H1 (cell line): ENCODE data around the gene TET2. TPM values are rescaled to one million over a fixed set of nuclear protein-coding genes. Genes with fewer than 3 reads are reported as not detected.

Experiments used
- CTCF ChIA-PET: fragments of 300-600 bp; sonication (Branson Sonifier 250); formaldehyde crosslinking; loops from one replicate; lab custom pipeline; 2021; ENCODE audit not compliant: partially characterized antibody; lab: Charles Lee
- POLR2A ChIA-PET: fragments of 300-600 bp; sonication (Branson Sonifier 250); formaldehyde crosslinking; loops from one replicate; lab custom pipeline; 2021; ENCODE audit warnings: inconsistent platforms; ENCODE audit not compliant: partially characterized antibody; lab: Charles Lee
- DNase-seq, 2 experiments: peaks; one replicate each; pipeline versions ENCODE4 v3.0.0 to v3.0.0-alpha.2; 2010 to 2022; ENCODE audit warnings: low spot score in 2 of 2, low read depth in 1 of 2, mixed read lengths in 1 of 2
- FAIRE-seq: peaks from 2 replicates; lab custom pipeline; 2011; peaks lifted over from hg19 to GRCh38; lab: Jason Lieb, UNC
- H2AFZ ChIP-seq: 2 replicates; pipeline ENCODE4 v1.8.1; 2012; ENCODE audit warnings: low read length, inconsistent platforms
- H2AK5ac ChIP-seq: 2 replicates; pipeline ENCODE4 v1.6.1; 2013; ENCODE audit warnings: low read depth, low read length
- H2BK120ac ChIP-seq: replicated peaks from 2 replicates; pipeline ENCODE3; 2013; ENCODE audit warnings: low read depth, low read length, inconsistent platforms
- H2BK12ac ChIP-seq: 2 replicates; pipeline ENCODE4 v1.6.1; 2013; ENCODE audit warnings: low read depth, low read length
- H2BK15ac ChIP-seq: 2 replicates; pipeline ENCODE4 v1.6.1; 2013; ENCODE audit warnings: low read length
- H2BK20ac ChIP-seq: 2 replicates; pipeline ENCODE4 v1.6.1; 2013; ENCODE audit warnings: low read length
- H2BK5ac ChIP-seq: 2 replicates; pipeline ENCODE4 v1.6.1; 2013; ENCODE audit warnings: low read depth, low read length
- H3K14ac ChIP-seq: 2 replicates; pipeline ENCODE4 v1.6.1; 2013; ENCODE audit warnings: inconsistent platforms; ENCODE audit not compliant: insufficient read length
- H3K18ac ChIP-seq: 2 replicates; pipeline ENCODE4 v1.6.1; 2013; ENCODE audit warnings: low read length; ENCODE audit errors: extremely low read depth
- H3K23ac ChIP-seq: 2 replicates; pipeline ENCODE4 v1.6.1; 2013; ENCODE audit warnings: inconsistent platforms; ENCODE audit not compliant: insufficient read length
- H3K23me2 ChIP-seq: 2 replicates; pipeline ENCODE4 v1.6.1; 2013; ENCODE audit warnings: low read depth, low read length
- H3K27ac ChIP-seq: 2 replicates; pipeline ENCODE4 v1.6.1; 2011; ENCODE audit warnings: low read depth, low read length, inconsistent platforms
- H3K27me3 ChIP-seq, 4 experiments: replicated peaks in 1 of 4; 1 replicate in 1 of 4; 2 replicates in 3 of 4; pipeline versions ENCODE4 v1.6.1 to v1.8.1; 2011 to 2013; ENCODE audit warnings: low read length in 3 of 4, mild to moderate bottlenecking in 3 of 4, inconsistent platforms in 2 of 4, mixed read lengths in 2 of 4, moderate library complexity in 1 of 4; ENCODE audit not compliant: control insufficient read depth in 3 of 4, insufficient read depth in 3 of 4; ENCODE audit errors: extremely low read depth in 1 of 4
- H3K36me3 ChIP-seq, 4 experiments: 2 replicates each; pipeline versions ENCODE4 v1.6.1 to v1.8.1; 2011 to 2013; ENCODE audit warnings: mild to moderate bottlenecking in 4 of 4, low read length in 3 of 4, moderate library complexity in 2 of 4, control low read depth in 1 of 4, inconsistent platforms in 1 of 4; ENCODE audit not compliant: insufficient read depth in 4 of 4, control insufficient read depth in 2 of 4
- H3K4ac ChIP-seq: replicated peaks from 2 replicates; pipeline ENCODE3; 2013; ENCODE audit warnings: low read length, low read depth, mixed read lengths, inconsistent platforms; ENCODE audit not compliant: insufficient read length
- H3K4me1 ChIP-seq, 4 experiments: replicated peaks in 1 of 4; 1 replicate in 1 of 4; 2 replicates in 3 of 4; pipeline versions ENCODE4 v1.6.1 to v1.8.1; 2011 to 2013; ENCODE audit warnings: low read length in 3 of 4, inconsistent platforms in 2 of 4, mixed read lengths in 1 of 4; ENCODE audit not compliant: insufficient read depth in 4 of 4, control insufficient read depth in 3 of 4
- H3K4me2 ChIP-seq, 2 experiments: 2 replicates each; pipeline versions ENCODE4 v1.6.1 to v1.8.1; 2011 to 2013; ENCODE audit warnings: low read depth in 2 of 2, low read length in 2 of 2, control low read depth in 1 of 2, inconsistent platforms in 1 of 2, mild to moderate bottlenecking in 1 of 2; ENCODE audit not compliant: insufficient read depth in 1 of 2
- H3K4me3 ChIP-seq, 4 experiments: fragments of 200-600, 300-600 bp in 1 of 4; sonication (generic), shearing (Covaris generic), sonication (Bioruptor Twin) in 1 of 4; 2 replicates each; pipeline versions ENCODE4 v1.5.1 to v1.8.1; 2011 to 2016; ENCODE audit warnings: low read length in 4 of 4, low read depth in 3 of 4, control low read depth in 2 of 4, inconsistent platforms in 2 of 4, mild to moderate bottlenecking in 2 of 4, mixed read lengths in 1 of 4, moderate library complexity in 1 of 4; ENCODE audit not compliant: insufficient read depth in 2 of 4; ENCODE audit errors: extremely low read depth in 1 of 4
- H3K56ac ChIP-seq: replicated peaks from 2 replicates; pipeline ENCODE3; 2013; ENCODE audit warnings: low read depth, mild to moderate bottlenecking, mixed read lengths, low read length, inconsistent platforms; ENCODE audit not compliant: insufficient read length
- H3K79me1 ChIP-seq: 2 replicates; pipeline ENCODE4 v1.6.1; 2013; ENCODE audit warnings: low read depth, low read length, control low read depth
- H3K79me2 ChIP-seq, 2 experiments: 2 replicates each; pipeline versions ENCODE4 v1.6.1 to v1.8.1; 2012 to 2013; ENCODE audit warnings: low read length in 2 of 2, mild to moderate bottlenecking in 2 of 2, inconsistent platforms in 1 of 2; ENCODE audit not compliant: insufficient read depth in 2 of 2, control insufficient read depth in 1 of 2
- H3K9ac ChIP-seq, 4 experiments: replicated peaks in 1 of 4; 1 replicate in 1 of 4; 2 replicates in 3 of 4; pipeline versions ENCODE4 v1.6.1 to v1.8.1; 2011 to 2013; ENCODE audit warnings: low read depth in 3 of 4, low read length in 3 of 4, control low read depth in 2 of 4, mild to moderate bottlenecking in 2 of 4, moderate library complexity in 2 of 4, inconsistent platforms in 1 of 4; ENCODE audit errors: extremely low read depth in 1 of 4
- H3K9me3 ChIP-seq, 2 experiments: 2 replicates each; pipeline versions ENCODE4 v1.6.1 to v1.8.1; 2012 to 2013; ENCODE audit warnings: mild to moderate bottlenecking in 2 of 2, moderate library complexity in 2 of 2, control low read depth in 1 of 2, inconsistent platforms in 1 of 2, low read depth in 1 of 2, low read length in 1 of 2, mixed read lengths in 1 of 2; ENCODE audit not compliant: insufficient read depth in 2 of 2
- H4K20me1 ChIP-seq, 2 experiments: replicated peaks in 1 of 2; 2 replicates each; pipeline versions ENCODE3 to v1.8.1; 2011 to 2013; ENCODE audit warnings: inconsistent platforms in 2 of 2, low read length in 2 of 2, mild to moderate bottlenecking in 1 of 2; ENCODE audit not compliant: insufficient read depth in 2 of 2, control insufficient read depth in 1 of 2
- H4K5ac ChIP-seq: 2 replicates; pipeline ENCODE4 v1.6.1; 2013; ENCODE audit warnings: low read length, low read depth, mixed read lengths, inconsistent platforms; ENCODE audit not compliant: insufficient read length
- H4K8ac ChIP-seq: 2 replicates; pipeline ENCODE4 v1.8.0; 2013; ENCODE audit warnings: mild to moderate bottlenecking, moderate library complexity, low read length, inconsistent platforms; ENCODE audit not compliant: insufficient read depth; ENCODE audit errors: extremely low read depth
- H4K91ac ChIP-seq: replicated peaks from 2 replicates; pipeline ENCODE3; 2013; ENCODE audit warnings: low read length, mixed read lengths, inconsistent platforms; ENCODE audit not compliant: insufficient read length
- CHD2 ChIP-seq: IDR thresholded peaks from 2 replicates; pipeline ENCODE4 v1.6.1; 2012; ENCODE audit warnings: low read length, improper control_type of control experiment
- KDM1A ChIP-seq: fragments of 200-600, 300-600 bp; sonication (generic); IDR thresholded peaks from 2 replicates; pipeline ENCODE4 v1.7.1; 2016; ENCODE audit warnings: mild to moderate bottlenecking, low read length, borderline replicate concordance
- SAP30 ChIP-seq: fragments of 300-600 bp; sonication (generic); IDR thresholded peaks from 2 replicates; pipeline ENCODE4 v1.7.1; 2012; ENCODE audit warnings: low read length, moderate library complexity, mild to moderate bottlenecking, inconsistent platforms; ENCODE audit not compliant: insufficient read depth, insufficient replicate concordance
- TAF7 ChIP-seq: optimal IDR thresholded peaks from 2 replicates; pipeline ENCODE3; 2011; ENCODE audit warnings: low read depth, mild to moderate bottlenecking, inconsistent platforms, low read length, moderate library complexity, borderline replicate concordance
- ZNF274 ChIP-seq: IDR thresholded peaks from 2 replicates; pipeline ENCODE4 v1.7.0; 2012; ENCODE audit warnings: low read length, borderline replicate concordance; ENCODE audit errors: extremely low read depth
- WGBS, 2 experiments: shearing (Covaris generic) in 1 of 2; methylation state at CpG; one replicate each; pipeline versions ENCODE4 v1.1.6 to v1.1.7; 2013 to 2015; ENCODE audit warnings: low lambda C conversion rate in 2 of 2, mixed read lengths in 2 of 2, inconsistent platforms in 1 of 2, low coverage in 1 of 2, missing lambda C conversion rate in 1 of 2; ENCODE audit not compliant: insufficient replicate concordance in 2 of 2, insufficient coverage in 1 of 2, insufficient read length in 1 of 2; ENCODE audit errors: extremely low coverage in 1 of 2, missing lambda C conversion rate in 1 of 2; 5-methylcytosine and 5-hydroxymethylcytosine counted together
- polyA plus RNA-seq, 7 experiments: library from polyadenylated mRNA; depleted of rRNA in 3 of 7; stranded (reverse) in 5 of 7; unstranded in 2 of 7; fragments of >200 nt in 5 of 7; fragments of 200-250 nt in 2 of 7; gene quantifications; 1 replicate in 5 of 7; 2 replicates in 1 of 7; 4 replicates in 1 of 7; pipeline versions ENCODE4 v1.2.1 to v1.2.3, GENCODE V29; 2011 to 2013; ENCODE audit warnings: missing spikeins in 2 of 7, mixed read lengths in 2 of 7
- total RNA-seq: library from RNA; stranded (reverse); fragmentation: NEBNext Ultra II Directional; extraction: Animal tissue kit (Norgen Biotek cat#: 25700); gene quantifications from 2 replicates; pipeline ENCODE4 v1.2.1, GENCODE V29; 2021

TET2 gene
- total and polyA plus RNA-seq, 2 of the 8 experiments (the other 6 are each of a cell fraction or from before 2014, with no cell fraction given), result 1.0 to 2.6 TPM

GRCh38 chr4:105288121-105288520, 141.4 kb downstream of the TET2 start:
- H3K56ac ChIP-seq, result no peak overlapping the region
- no peak overlapping the region for H3K4me2 ChIP-seq
- H3K4me3 ChIP-seq, result no peak overlapping the region
- H2AK5ac ChIP-seq, result no peak overlapping the region
- no peak overlapping the region for H2AFZ ChIP-seq
- DNase-seq, result no peak
- H3K4me1 ChIP-seq, result no peaks in the 10 kb centered on the region
- H4K8ac ChIP-seq, result no peak overlapping the region
- no peak overlapping the region for H3K23ac ChIP-seq
- no peak overlapping the region for H3K14ac ChIP-seq
- no peak overlapping the region for H2BK5ac ChIP-seq
- no peaks in the 10 kb centered on the region for H4K20me1 ChIP-seq
- no peak overlapping the region for H4K91ac ChIP-seq
- H2BK12ac ChIP-seq, result no peak overlapping the region
- no peaks in the 10 kb centered on the region for H3K36me3 ChIP-seq
- no peaks in the 10 kb centered on the region for H3K27me3 ChIP-seq
- WGBS, 2 experiments, result 89% methylated on average over 2 of the region's 2 CpGs; no CpG with 5 or more reads in 1 of the 2 experiments
- no peak overlapping the region for H2BK15ac ChIP-seq
- H3K79me1 ChIP-seq, result no peaks in the 10 kb centered on the region
- H3K27ac ChIP-seq, result no peak overlapping the region
- ChIA-PET CTCF (interaction anchor here (0.6 to 0.7 kb wide), 3 partner anchors 72 to 266 kb away, joined by 3 read pairs; no protein-coding TSS in a partner anchor), POLR2A (no interaction called here)
- no peak overlapping the region for H3K4ac ChIP-seq
- H3K18ac ChIP-seq, result no peak overlapping the region
- H2BK20ac ChIP-seq, result no peak overlapping the region
- no peaks in the 10 kb centered on the region for H3K23me2 ChIP-seq
- H2BK120ac ChIP-seq, result no peak overlapping the region
- FAIRE-seq, result no peak
- H4K5ac ChIP-seq, result no peak overlapping the region
- H3K9me3 ChIP-seq, result no peaks in the 10 kb centered on the region
- H3K9ac ChIP-seq, result no peak overlapping the region
- TF ChIP-seq ZNF274 (no peak), TAF7 (no peak), SAP30 (no peak), KDM1A (no peak), CHD2 (no peak)
- no peaks in the 10 kb centered on the region for H3K79me2 ChIP-seq
